Measurements from ENCODE around the gene SLC9A3. TPM values are rescaled to one million over a fixed set of nuclear protein-coding genes. Genes with fewer than 3 reads are reported as not detected.

SLC9A3 gene
- total and polyA plus RNA-seq, 2 of the 13 experiments (the other 11 are each of a cell fraction or from before 2014, with no cell fraction given): 1.5 to 1.8 TPM

GRCh38 chr5:446883-447263 is 77.4 kb downstream of the SLC9A3 start (continued):
- TF ChIP-seq MED13 (CRISPR knock-in tag; IDR thresholded peaks at IDR 0.05) (no peak), SUZ12 (IDR thresholded peaks at IDR 0.05; ENCODE audit: low read depth, low read length) (no peak), ATF7-NPFF (CRISPR knock-in tag; IDR thresholded peaks at IDR 0.05; ENCODE audit: low read depth) (no peak), SMC3 (IDR thresholded peaks at IDR 0.05; ENCODE audit: low read length) (peak; percentile 29; the same call in 1 of the 2 replicates), ZNF124 (CRISPR knock-in tag; IDR thresholded peaks at IDR 0.05) (no peak), CEBPB (IDR thresholded peaks at IDR 0.05; ENCODE audit: borderline replicate concordance, low read depth, low read length) (no peak), ARNT2 (CRISPR knock-in tag; IDR thresholded peaks at IDR 0.05; ENCODE audit: low read depth) (no peak), SNAPC2 (CRISPR knock-in tag; IDR thresholded peaks at IDR 0.05) (no peak), ZBTB14 (CRISPR knock-in tag; IDR thresholded peaks at IDR 0.05) (no peak), GTF3A (CRISPR knock-in tag; conservative IDR thresholded peaks at IDR 0.05) (no peak), MAFK (conservative IDR thresholded peaks at IDR 0.05 in 1 of 2, IDR thresholded peaks at IDR 0.05 in 1 of 2; ENCODE audit: low read length in 2 of 2) (no peak), PRDM10 (CRISPR knock-in tag; IDR thresholded peaks at IDR 0.05; ENCODE audit: low read depth) (no peak), NRL (CRISPR knock-in tag; IDR thresholded peaks at IDR 0.05; ENCODE audit: borderline replicate concordance) (no peak)
- TF ChIP-seq, protein P1, sequence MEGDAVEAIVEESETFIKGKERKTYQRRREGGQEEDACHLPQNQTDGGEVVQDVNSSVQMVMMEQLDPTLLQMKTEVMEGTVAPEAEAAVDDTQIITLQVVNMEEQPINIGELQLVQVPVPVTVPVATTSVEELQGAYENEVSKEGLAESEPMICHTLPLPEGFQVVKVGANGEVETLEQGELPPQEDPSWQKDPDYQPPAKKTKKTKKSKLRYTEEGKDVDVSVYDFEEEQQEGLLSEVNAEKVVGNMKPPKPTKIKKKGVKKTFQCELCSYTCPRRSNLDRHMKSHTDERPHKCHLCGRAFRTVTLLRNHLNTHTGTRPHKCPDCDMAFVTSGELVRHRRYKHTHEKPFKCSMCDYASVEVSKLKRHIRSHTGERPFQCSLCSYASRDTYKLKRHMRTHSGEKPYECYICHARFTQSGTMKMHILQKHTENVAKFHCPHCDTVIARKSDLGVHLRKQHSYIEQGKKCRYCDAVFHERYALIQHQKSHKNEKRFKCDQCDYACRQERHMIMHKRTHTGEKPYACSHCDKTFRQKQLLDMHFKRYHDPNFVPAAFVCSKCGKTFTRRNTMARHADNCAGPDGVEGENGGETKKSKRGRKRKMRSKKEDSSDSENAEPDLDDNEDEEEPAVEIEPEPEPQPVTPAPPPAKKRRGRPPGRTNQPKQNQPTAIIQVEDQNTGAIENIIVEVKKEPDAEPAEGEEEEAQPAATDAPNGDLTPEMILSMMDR (CRISPR knock-in tag; IDR thresholded peaks at IDR 0.05): peak; percentile 58
- TF ChIP-seq, protein P2, sequence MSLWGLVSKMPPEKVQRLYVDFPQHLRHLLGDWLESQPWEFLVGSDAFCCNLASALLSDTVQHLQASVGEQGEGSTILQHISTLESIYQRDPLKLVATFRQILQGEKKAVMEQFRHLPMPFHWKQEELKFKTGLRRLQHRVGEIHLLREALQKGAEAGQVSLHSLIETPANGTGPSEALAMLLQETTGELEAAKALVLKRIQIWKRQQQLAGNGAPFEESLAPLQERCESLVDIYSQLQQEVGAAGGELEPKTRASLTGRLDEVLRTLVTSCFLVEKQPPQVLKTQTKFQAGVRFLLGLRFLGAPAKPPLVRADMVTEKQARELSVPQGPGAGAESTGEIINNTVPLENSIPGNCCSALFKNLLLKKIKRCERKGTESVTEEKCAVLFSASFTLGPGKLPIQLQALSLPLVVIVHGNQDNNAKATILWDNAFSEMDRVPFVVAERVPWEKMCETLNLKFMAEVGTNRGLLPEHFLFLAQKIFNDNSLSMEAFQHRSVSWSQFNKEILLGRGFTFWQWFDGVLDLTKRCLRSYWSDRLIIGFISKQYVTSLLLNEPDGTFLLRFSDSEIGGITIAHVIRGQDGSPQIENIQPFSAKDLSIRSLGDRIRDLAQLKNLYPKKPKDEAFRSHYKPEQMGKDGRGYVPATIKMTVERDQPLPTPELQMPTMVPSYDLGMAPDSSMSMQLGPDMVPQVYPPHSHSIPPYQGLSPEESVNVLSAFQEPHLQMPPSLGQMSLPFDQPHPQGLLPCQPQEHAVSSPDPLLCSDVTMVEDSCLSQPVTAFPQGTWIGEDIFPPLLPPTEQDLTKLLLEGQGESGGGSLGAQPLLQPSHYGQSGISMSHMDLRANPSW (CRISPR knock-in tag; IDR thresholded peaks at IDR 0.05; ENCODE audit: borderline replicate concordance): no peak
- TF ChIP-seq, protein P3, sequence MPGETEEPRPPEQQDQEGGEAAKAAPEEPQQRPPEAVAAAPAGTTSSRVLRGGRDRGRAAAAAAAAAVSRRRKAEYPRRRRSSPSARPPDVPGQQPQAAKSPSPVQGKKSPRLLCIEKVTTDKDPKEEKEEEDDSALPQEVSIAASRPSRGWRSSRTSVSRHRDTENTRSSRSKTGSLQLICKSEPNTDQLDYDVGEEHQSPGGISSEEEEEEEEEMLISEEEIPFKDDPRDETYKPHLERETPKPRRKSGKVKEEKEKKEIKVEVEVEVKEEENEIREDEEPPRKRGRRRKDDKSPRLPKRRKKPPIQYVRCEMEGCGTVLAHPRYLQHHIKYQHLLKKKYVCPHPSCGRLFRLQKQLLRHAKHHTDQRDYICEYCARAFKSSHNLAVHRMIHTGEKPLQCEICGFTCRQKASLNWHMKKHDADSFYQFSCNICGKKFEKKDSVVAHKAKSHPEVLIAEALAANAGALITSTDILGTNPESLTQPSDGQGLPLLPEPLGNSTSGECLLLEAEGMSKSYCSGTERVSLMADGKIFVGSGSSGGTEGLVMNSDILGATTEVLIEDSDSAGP (CRISPR knock-in tag; IDR thresholded peaks at IDR 0.05; ENCODE audit: borderline replicate concordance): no peak
- TF ChIP-seq, protein P4, sequence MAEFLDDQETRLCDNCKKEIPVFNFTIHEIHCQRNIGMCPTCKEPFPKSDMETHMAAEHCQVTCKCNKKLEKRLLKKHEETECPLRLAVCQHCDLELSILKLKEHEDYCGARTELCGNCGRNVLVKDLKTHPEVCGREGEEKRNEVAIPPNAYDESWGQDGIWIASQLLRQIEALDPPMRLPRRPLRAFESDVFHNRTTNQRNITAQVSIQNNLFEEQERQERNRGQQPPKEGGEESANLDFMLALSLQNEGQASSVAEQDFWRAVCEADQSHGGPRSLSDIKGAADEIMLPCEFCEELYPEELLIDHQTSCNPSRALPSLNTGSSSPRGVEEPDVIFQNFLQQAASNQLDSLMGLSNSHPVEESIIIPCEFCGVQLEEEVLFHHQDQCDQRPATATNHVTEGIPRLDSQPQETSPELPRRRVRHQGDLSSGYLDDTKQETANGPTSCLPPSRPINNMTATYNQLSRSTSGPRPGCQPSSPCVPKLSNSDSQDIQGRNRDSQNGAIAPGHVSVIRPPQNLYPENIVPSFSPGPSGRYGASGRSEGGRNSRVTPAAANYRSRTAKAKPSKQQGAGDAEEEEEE (CRISPR knock-in tag; IDR thresholded peaks at IDR 0.05; ENCODE audit: borderline replicate concordance): no peak

Data from HepG2 (cell line).